Measurements from ENCODE around the gene NDUFS6.
"Not testable (repeated sequence)": the region's sequence is repeated elsewhere in the genome, so short reads cannot be mapped to it uniquely, and the experiment has no call there.

Gene NDUFS6

GRCh38 chr5:1784197-1785050, 16.8 kb upstream of the NDUFS6 start:
- no peak for DNase-seq

GRCh38 chr5:1785062-1785461, 16.1 kb upstream of the NDUFS6 start:
- DNase-seq, result no peak

DNA sequence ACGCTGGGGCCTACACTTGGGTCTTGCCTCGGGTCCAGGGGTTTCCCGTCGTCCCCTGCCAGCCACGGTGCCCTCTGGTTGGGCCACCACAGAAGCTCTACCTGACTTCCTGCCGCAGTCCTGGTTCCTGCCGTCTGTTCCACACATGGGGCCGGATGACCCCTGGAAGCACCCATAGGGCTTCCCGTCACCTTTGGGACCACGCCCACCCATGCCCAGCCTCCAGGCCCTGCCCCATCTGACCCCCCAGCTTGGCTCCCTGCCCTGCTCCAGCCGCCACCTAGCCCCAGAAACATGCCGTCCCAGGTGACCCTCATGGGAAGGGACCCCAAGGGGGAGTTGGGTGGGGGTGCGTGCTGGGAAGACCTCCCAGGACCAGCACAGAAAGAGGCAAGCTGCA, 15.2 kb upstream of the NDUFS6 start:
- no peak for DNase-seq

DNA sequence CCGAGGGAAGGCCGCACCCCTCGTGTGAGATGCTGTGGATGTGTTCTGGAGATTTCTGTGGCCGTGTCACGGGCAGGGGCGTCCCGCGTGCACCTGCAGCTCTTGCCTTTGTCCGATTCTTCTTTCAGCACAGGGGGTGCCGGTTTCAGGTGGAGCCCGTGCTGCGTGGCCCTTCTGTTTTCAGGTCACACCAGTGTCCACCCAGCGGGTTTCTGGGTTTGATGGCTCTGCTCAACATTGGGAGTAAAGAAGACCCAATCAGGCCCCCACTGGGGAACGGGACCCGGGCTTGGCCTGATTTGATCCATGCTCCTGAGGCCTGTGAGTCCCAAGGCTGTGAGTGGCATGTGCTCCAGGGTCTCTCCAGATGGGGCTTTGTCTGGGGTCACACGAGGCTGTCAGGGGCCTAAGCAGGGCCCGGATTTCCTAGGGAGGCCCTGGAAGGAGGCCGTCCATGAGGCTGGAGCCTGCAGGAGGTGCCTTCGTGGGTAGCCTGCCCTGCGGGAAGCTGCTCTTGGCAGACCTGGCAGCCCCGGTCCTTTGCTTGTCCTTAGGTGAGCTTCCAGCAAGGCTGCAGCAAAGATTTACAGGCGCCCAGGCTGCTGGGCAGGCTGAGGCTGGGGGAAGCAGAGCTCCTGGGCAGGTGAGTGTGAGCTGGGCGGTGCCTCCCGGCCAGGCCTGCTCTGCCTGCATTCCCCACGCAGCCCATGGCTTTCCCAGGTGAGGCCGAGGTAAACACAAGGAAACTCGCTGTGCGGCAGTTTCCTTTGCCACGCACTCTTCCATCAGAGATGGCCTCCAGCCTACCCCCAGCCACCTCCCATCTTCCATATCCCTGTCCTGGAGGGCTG, 14.4 kb upstream of the NDUFS6 start:
- DNase-seq, result no peak

- no peak for DNase-seq
Observed at GRCh38 chr5:1787472-1788047, 13.6 kb upstream of the NDUFS6 start.

- no peak for DNase-seq
Observed at GRCh38 chr5:1788200-1788599, 13.0 kb upstream of the NDUFS6 start.

DNA sequence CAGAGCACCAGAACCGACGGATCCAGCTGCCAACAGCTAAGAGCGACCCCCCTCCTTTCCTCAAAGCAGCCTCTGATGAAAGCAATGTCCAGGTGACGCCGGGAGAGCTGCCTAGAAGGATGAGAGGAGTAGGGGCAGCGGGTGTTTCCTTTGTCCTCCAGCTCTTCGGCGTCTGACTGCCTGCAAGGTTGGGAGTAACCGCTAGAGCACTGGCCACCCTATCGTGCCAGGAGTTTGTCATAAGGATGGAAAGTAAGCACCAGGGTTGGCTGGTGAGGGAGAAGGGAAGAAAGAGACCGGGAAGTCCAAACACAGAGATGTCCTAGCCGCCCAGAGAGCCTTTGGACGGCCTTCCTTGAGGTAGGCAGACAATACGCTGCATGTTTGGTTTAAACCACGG, 12.4 kb upstream of the NDUFS6 start:
- no peak for DNase-seq

DNA sequence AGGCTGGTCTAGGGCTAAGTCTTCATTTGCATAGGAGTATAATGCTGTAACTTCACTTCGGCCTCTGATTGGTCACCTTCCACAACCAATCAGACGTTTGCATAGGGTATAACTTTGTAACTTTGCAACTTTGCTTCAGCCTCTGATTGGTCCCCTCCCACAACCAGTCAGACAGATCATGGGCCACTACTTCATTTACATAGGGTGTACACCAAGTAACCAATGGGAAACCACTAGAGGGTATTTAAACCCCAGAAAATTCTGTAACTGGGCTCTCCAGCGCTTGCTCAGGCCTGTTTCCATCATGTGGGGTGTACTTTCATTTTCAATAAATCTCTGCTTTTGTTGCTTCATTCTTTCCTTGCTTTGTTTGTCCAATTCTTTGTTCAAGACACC, 11.8 kb upstream of the NDUFS6 start:
- DNase-seq, result not testable (repeated sequence)

DNA sequence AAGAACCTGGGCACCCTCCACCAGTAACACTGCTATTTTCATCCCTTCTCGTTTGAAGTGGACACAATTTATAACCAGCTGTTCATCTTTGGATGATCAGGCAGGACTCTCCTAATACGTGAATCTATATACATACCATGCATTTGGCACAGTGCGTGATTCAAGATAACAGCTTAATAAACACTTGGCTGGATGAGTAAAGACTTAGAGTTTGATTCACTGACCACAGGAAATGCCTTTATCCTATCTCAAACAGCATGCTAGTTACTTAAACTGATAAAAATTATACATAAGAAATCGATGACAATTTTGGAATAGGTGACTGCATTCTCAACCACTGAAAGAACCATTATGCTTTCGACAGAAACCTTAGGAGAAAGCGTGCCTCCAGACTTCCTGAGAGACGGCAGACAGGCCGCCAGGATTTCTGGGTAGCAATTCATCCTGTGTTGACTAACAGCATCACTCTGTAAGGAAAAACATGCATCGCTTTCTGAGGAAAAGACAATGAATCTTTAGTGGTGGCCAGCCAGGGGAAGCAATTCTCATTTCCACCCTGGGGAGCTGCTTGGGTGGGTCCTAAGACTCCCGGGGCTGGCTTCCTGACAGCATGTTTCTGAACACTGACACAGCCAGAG, 11.3 kb upstream of the NDUFS6 start:
- no peak for DNase-seq

GRCh38 chr5:1791176-1791575, 10.0 kb upstream of the NDUFS6 start:
- no peak for DNase-seq

- no peak for DNase-seq
Observed at GRCh38 chr5:1792842-1793266, 8.4 kb upstream of the NDUFS6 start.

DNA sequence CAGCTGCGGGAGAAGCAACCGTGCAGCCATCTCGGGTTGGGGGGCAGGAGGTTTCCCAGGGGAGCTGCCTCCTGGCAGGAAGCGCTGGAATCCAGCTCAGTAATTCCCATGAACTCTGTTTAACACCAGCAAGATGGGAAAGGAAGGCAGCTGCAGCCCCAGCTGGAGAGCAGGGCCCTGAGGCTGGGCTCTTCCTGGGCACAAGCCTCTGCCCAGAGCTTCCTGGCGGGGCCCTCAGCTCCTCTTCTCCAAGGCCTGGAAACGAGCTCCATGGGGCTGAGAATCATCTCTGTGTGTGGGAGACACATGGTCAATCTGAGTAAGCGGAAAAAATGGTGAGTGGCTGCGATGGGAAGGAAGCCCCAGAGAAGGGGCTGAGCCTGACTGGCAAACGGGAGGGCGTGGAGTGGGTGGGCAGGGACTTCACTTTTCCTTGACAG, 7.9 kb upstream of the NDUFS6 start:
- DNase-seq, result no peak

DNA sequence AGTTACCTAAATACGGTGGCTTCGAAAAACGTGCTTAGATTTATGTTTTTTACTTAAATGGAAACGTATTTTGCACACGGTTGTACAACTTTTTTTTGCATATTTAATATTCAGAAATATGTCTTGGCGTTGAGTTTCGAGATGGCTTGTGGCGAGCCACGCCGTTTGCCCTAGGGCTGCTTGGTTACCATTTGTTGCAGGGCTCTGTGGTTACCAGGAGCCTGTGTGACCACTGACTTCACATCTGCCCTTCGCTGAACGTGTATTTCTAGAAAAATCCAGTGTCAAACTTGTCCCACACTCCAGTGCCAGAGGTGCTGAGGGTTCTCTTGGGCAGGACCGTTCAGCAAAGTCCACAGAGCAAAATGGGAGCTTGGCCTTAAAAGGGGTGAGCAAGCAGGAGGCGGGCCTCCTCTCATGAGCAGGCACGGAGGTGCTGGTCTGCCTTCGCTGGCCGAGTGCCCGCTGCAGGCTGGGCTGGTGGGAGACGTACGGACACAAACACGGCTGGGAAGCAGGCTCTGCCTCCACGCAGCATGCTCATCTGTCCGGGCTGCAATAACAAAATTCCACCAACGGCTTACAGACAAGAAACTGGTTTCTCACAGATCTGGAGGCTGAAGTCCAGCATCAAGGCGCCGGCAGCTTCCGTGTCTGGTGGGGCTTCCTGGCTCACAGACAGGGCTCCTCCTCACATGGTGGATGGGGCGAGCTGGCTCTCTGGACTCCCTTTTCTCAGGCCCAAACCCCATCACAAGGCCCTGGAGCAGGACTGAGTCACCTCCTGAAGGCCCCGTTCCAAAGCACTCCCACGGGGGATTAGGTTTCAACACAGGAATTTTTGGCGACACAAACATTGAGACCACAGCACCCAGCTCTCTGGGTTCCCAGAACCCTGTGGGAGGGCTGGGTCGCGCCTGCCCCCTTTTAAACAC, 7.0 kb upstream of the NDUFS6 start:
- DNase-seq, result no peak

DNA sequence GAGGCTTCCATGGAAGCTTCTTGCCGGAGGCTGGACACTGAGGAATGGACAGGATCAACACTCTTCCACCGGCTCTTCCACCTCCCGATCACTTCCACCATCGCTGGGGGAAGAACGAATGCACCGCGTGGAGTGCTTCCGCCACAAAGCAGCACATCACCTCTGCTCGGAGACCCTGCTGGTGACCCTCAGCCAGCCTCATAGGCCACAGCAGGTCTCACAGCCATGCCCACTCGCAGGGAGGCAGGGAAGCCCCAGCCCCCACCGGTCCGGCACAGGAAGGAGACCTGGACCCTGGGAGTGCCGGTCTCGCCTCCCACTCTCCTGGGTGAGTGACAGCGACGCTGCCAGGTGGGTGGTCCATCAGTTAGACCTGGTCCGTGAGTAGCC, 6.3 kb upstream of the NDUFS6 start:
- DNase-seq, result no peak

- DNase-seq, result no peak
Observed at GRCh38 chr5:1795506-1795905, 5.7 kb upstream of the NDUFS6 start.

DNA sequence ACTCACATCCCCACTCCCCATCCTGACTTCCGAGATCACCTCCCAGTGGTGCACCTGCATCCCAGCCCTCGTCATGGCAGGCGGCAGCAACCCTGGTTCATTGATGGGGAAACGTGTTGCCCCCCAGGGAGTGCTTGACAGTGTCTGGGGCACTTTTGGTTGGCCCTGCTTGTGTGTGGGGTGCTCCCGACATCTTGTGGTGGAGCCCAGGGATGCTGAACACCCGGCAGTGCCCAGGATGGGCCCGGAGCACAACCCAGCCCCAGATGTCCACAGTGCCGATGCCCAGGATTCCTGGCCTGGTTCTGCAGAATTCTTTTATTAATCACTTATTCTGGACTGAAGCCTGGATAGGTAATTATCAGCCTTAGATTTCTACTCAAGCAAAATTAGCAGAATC, 5.3 kb upstream of the NDUFS6 start:
- no peak for DNase-seq

DNA sequence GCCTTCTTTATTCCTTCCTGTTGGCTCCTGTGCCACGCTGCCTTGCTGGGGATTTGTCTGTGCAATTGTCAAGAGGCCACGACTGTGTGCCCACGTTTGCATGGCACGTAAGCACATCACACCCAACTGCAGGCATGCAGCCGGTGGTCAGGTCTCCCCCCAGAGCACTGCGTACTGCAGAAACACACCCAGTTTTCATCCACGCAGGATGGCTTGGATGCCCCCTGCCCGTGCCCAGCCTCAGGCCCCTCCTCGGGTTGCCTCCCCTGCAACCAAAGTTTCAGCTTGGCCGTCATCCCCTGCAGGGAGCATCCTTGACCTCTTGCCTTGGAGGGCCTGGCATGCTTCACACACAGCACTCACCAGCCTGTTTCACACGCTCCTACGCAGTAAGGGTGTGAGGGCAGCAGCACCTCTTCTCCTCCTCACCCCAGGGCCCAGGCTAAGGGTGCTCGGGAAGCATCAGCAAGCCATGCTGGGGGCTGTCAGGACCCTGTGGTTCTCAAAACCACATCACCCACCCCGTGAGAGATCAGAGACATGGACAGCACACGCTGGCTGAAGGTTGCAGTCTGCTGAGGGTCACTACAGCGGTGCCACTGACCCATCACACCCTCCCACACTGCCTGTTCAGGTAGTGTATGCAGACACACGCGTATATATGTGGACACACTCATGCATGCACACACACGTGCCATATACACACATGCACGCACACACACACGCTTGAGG, 4.7 kb upstream of the NDUFS6 start:
- DNase-seq, result no peak

- DNase-seq, result no peak
Observed at GRCh38 chr5:1797103-1797800, 4.0 kb upstream of the NDUFS6 start.

GRCh38 chr5:1797855-1798254, 3.4 kb upstream of the NDUFS6 start:
- DNase-seq, result no peak

GRCh38 chr5:1798589-1798988, 2.6 kb upstream of the NDUFS6 start:
- DNase-seq, result not testable (repeated sequence)
